Measurements from ENCODE around the gene LEFTY1. TPM values are rescaled to one million over a fixed set of nuclear protein-coding genes. Genes with fewer than 3 reads are reported as not detected.
"Not testable (repeated sequence)": the region's sequence is repeated elsewhere in the genome, so short reads cannot be mapped to it uniquely, and the experiment has no call there.

Gene LEFTY1
- total RNA-seq, 1 experiment from 2014 or later, result 0.13 TPM

GRCh38 chr1:225888289-225888897, 553 bp downstream of the LEFTY1 start:
- DNase-seq (ENCODE audit: low spot score), result no peak

- DNase-seq (ENCODE audit: low spot score), result not testable (repeated sequence)
Measured at GRCh38 chr1:225887554-225888288, 1.2 kb downstream of the LEFTY1 start.

DNA sequence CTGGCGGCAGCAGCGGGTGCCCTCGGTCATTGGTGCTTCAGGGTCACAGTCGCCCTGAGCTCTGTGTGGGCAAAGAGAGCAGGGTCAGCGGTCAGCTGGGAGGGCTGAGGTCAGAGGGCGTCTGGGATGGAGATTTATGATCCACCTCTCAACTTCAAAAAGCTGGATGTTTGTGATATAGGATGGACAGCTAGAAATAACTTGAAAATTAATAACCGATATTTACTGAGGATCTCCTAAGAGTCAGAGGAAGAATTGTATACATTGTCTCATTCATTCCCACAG, 2.0 kb downstream of the LEFTY1 start:
- no peak for DNase-seq (ENCODE audit: low spot score)

GRCh38 chr1:225886159-225887029, 2.6 kb downstream of the LEFTY1 start:
- DNase-seq (ENCODE audit: low spot score), result peak; percentile 16

GRCh38 chr1:225885336-225885735, 3.6 kb downstream of the LEFTY1 start:
- DNase-seq (ENCODE audit: low spot score), result no peak

DNA sequence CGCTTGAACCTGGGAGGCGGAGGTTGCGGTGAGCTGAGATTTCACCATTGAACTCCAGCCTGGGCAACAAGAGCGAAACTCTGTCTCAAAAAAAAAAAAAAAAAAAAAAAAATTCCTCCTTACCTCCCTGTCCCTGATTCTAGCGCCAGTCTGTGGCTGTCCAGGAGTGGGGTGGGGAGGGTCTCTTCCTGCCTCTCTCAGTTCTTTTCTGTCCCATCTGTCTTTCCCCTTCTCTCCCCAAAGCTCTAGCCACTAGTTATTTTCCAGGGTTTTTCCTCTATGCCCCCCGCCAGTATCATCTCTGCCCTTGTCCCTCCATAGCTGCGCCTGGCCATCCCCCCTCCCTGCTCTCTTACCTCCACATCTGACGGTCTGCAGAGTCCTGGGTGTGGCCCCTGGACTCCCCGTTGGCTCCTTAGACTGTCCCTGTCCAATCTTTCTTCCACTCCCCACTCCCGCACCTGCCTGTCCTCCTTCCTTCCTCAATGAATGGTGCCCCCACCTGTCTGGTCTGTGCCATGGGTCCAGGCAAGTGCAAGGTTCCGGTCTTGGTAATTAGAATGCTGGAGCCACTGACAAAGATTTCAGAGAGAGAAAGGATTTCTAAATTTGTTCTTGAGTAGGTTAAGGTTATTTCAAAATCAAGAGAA, 5.2 kb downstream of the LEFTY1 start:
- peak; percentile 60 for DNase-seq (ENCODE audit: low spot score)

- DNase-seq (ENCODE audit: low spot score), result peak; percentile 65
Measured at GRCh38 chr1:225882694-225883615, 6.0 kb downstream of the LEFTY1 start.

DNA sequence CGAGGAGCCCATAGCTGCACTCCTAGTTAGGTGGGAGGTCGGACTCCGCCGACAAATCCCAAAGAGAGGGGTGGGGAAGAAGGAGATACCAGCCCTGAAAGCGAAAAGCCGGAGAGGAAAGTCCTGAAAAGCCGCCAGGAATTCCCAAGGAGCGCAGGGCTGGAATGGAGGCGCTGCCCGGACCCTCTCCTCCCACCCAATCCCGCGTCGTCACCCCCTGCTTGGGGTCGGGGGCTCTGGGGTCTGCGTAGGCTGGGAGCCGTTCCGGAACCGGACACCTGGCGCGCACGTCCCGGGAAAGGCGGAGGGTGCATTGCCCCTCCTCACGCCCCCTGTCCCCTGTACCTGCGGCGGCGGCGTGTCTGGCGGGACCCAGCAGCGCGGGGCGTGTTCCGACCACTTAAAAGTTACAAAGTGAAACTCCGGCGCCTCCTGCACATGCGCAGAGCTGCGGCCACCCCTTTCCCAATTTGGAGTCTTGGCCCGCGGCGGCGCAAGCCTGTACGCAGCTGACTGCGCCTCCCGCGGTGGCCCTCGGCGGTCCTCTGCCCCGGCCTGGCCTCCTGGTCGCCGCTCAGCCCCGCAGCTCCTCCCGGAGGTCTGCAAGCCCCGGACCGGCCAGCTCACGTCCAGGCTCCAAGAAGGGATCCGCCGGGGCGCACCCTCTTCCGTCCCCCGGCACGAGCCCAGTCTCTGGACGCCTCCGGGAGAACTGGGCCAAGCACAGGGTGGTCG, 6.8 kb downstream of the LEFTY1 start, which contains the start of gene TMEM63A:
Gene TMEM63A, minus strand, starts transcription at position 422 of the 735 bp plus-strand sequence. CDS start 4,800 bp downstream, outside the sequence.
- DNase-seq (ENCODE audit: low spot score), result peak; percentile 88

- DNase-seq (ENCODE audit: low spot score), result peak; percentile 77
Measured at GRCh38 chr1:225881081-225881958, 7.6 kb downstream of the LEFTY1 start.

DNA sequence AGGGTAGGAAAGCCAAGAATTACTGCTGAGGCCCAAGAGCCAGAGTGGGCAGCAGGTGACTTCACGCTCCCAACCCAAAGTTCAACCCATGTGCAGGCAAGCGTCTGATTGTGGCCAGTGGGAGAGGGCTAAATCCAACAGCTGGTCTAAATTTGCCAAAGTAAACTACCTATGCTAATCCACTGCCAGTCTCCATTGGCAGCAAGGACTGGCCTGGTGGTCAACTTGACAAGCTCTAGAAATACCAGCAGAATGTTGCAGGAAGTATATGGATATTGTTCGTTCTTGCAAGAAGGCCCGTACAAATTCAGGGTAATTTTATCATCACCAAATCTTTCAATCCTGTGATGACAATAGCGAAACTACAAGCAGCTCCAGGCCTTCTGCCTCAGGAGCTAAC, 8.3 kb downstream of the LEFTY1 start:
- DNase-seq (ENCODE audit: low spot score), result no peak

DNA sequence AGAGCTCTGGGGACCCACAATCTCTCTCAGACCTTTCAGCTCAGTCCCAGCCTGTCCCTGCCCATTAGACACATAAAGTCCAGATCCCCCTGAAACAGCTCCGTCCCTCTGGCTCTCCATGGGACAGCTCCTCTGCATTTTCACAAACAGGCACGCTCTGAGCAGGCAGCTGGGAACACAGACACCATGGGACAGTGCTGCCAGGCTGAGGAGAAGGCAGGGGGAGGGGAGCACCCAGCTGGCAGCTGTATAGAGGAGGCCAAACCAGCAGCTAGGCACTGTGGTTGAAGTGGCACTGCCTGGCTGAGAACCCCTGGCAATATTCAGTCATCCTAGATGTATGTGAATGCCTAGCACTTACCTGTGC, 8.7 kb downstream of the LEFTY1 start:
- DNase-seq (ENCODE audit: low spot score), result no peak

DNA sequence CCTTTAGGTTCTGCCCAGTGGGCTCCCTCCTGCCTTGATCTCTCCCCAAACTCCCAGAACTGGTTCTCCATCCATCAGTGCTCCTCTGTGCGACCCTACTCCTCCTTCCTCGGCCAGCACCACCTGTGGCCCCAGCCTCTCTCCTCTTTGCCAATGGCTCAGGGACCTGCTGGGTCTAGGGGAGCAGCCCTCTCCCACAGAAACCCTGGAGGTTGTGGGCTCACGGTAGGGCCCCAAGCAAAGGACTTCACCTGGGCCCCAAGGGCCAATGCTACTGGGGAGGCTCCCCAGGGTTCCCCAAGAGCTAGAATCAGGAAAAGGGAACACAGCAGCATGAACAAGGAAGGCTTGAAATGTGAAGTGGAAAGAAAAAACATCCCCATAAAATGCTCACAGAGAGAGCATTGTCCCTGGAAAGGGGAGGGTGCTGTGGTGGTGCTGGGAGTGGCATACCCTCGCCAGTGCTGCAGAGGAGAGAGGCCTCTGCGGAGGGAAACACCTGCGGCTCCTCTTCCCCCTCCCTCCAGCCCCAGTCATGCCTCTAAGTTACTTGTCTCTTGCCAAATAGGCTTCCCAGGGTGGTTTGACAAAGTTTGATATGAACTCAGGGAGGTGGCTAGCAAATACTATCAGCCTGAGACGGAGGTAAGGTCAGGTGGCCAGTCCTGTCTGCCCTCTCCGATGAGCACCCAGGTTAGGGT, 9.3 kb downstream of the LEFTY1 start:
- DNase-seq (ENCODE audit: low spot score), result peak; percentile 85

- DNase-seq (ENCODE audit: low spot score), result no peak
Measured at GRCh38 chr1:225878282-225878681, 10.7 kb downstream of the LEFTY1 start.

DNA sequence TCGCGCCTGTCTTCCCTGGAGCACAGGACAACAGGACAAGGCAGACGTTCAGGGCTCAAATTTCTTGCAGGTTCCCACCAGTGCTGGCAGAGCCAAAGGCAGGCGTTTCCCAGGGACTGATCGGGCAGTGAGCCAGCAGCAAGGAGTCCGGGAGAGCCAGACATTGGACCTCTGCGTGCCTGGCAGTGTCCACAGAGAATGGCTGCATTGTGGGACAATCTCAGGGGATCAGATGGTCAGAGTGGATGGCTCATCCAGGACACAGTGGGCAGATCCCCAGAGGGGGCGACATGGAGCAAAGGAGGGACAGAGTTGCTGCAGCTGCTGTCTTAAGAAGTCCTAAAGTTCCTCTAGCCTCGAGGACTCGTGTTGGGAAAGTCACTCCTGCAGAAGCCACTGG, 11.4 kb downstream of the LEFTY1 start:
- peak; percentile 84 for DNase-seq (ENCODE audit: low spot score)

DNA sequence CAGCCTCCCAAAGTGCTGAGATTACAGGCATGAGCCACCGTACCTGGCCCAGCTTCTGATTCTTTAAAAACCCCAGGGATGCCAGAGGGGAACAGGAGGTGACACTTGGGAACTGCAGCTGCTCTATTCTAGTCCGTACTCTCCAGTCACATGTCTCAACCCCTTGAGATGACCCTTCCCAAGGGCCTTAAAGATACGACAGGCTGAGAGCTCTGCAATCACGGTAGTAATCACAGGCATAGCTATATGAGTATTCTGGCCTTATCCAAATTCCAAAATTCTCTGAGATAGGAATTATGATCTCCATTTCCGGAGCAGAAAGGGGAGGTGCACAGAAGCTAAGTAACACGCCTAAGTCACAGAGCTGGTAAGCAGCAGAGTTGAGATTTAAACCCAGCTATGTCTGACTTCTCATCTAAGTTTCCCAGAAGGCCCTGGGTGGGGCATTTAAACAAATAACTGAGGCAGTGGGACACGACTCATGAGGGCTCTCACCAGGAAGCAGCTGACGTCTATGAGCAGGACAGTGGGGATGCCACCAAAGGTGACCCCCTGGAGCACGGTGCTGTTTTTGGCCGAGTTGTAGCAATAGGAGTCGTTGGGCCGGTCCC, 11.9 kb downstream of the LEFTY1 start:
- DNase-seq (ENCODE audit: low spot score), result no peak

DNA sequence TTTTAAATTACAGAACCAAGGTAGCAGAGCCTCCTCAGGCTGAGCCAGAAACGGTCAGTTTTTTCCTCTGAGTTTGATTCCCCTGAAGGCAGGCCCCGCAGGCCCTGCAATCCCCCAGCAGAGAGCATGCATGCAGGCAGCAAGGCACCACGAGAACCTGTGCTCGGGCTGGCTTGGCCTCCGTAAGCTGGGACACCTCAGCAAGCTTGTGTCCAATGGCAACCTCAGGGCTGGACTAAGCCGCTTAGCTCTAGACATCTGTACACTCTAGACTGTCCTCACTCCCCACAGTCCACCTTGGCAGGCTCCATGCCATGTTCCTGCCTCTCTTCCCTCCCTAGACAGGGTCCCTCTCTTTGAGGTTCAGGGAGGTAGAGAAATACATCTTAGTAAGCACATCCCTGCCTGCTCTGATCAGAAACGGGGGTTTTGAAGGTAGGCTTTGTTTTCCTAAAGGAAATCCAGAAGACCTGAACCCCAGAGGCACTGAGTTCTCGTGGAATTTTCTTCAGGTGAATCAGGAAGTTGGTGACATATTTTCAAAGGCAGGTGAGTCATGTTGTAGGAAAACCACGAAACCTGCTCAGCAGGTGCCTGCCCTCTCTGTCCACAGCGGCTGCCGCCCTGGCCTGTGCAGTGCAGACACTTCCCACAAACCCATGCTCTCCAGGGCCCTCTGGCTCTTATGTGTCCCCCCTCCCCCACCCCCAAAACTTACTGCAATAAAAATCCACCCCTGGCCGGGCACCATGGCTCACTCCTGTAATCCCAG, 13.7 kb downstream of the LEFTY1 start:
- peak; percentile 94 for DNase-seq (ENCODE audit: low spot score)

DNA sequence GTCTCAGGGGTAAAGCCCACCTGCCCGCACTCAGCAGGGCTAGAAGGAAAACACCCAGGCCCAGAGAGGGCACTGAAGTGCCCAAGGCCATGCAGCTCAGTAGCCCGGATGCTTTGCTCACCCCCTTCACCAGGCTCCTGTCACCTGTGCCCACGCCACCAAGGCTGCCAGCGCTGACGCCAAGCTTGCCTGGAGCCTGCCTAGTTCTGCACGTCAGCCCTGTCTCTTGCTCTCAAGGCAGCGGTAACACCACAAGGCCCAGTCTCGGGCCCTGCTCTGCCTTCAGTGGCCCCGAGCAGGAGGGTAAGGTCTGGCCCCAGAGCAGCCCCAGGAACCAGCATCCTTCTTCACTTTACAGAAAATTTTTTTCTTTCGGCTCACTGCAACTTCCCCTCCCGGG, 14.5 kb downstream of the LEFTY1 start:
- no peak for DNase-seq (ENCODE audit: low spot score)
